GM12878 (cell line): ENCODE measurements around the gene PDCD11.
"Not testable (repeated sequence)": the region's sequence is repeated elsewhere in the genome, so short reads cannot be mapped to it uniquely, and the experiment has no call there.

Experiments
- ATF2 ChIP-seq: IDR thresholded peaks from 2 replicates; pipeline ENCODE4 v1.6.1; 2012; ENCODE audit warnings: low read length, inconsistent platforms
- ATF3 ChIP-seq: IDR thresholded peaks from 2 replicates; pipeline ENCODE4 v1.6.1; 2011; ENCODE audit warnings: low read depth, mild to moderate bottlenecking, low read length, moderate library complexity, borderline replicate concordance; ENCODE audit errors: extremely low read depth
- BACH1 ChIP-seq: fragments of 450-650 bp; IDR thresholded peaks from 2 replicates; pipeline ENCODE4 v1.6.1; 2017; ENCODE audit warnings: mild to moderate bottlenecking, borderline replicate concordance
- CHD4 ChIP-seq: fragments of 200-600 bp; sonication (generic); IDR thresholded peaks from 2 replicates; pipeline ENCODE4 v1.6.1; 2016; ENCODE audit warnings: mild to moderate bottlenecking
- CTCF ChIP-seq, 3 experiments: IDR thresholded peaks in 2 of 3; conservative IDR thresholded peaks in 1 of 3; 2 replicates each; pipeline ENCODE4 v1.5.1; 2011; ENCODE audit warnings: low read depth in 3 of 3, low read length in 3 of 3, mild to moderate bottlenecking in 3 of 3, control low read depth in 2 of 3, moderate library complexity in 2 of 3, inconsistent platforms in 1 of 3, mixed read lengths in 1 of 3; ENCODE audit not compliant: control insufficient read depth in 2 of 3, insufficient read depth in 1 of 3; ENCODE audit errors: extremely low read depth in 1 of 3
- EZH2 ChIP-seq: IDR thresholded peaks from 2 replicates; pipeline ENCODE4 v1.6.1; 2012; ENCODE audit warnings: low read depth, mild to moderate bottlenecking, control low read depth, inconsistent platforms, low read length, borderline replicate concordance; ENCODE audit not compliant: control insufficient read depth
- FOXK2 ChIP-seq: fragments of 450-650 bp; IDR thresholded peaks from 2 replicates; pipeline ENCODE4 v1.6.1; 2017; ENCODE audit warnings: mild to moderate bottlenecking, moderate library complexity
- MYC ChIP-seq: IDR thresholded peaks from 2 replicates; pipeline ENCODE4 v1.6.1; 2011; ENCODE audit warnings: mild to moderate bottlenecking, low read length, moderate library complexity, inconsistent platforms; ENCODE audit not compliant: insufficient read depth, insufficient replicate concordance, insufficient read length, severe bottlenecking
- POLR2A ChIP-seq: IDR thresholded peaks from 2 replicates; pipeline ENCODE4 v1.6.1; 2011; ENCODE audit warnings: low read depth, mild to moderate bottlenecking, low read length
- POLR2AphosphoS5 ChIP-seq: IDR thresholded peaks from 2 replicates; pipeline ENCODE4 v1.6.1; 2011; ENCODE audit warnings: mild to moderate bottlenecking, low read length, inconsistent platforms
- RAD21 ChIP-seq: IDR thresholded peaks from 2 replicates; pipeline ENCODE4 v1.6.1; 2011; ENCODE audit warnings: mild to moderate bottlenecking, low read depth, low read length, moderate library complexity; ENCODE audit not compliant: insufficient read depth
- SP1 ChIP-seq: IDR thresholded peaks from one replicate; pipeline ENCODE4 v1.6.1; 2011; ENCODE audit warnings: low read depth, low read length
- USF2 ChIP-seq: IDR thresholded peaks from 2 replicates; pipeline ENCODE4 v1.6.1; 2011; ENCODE audit warnings: low read depth, low read length, improper control_type of control experiment, borderline replicate concordance
- ZZZ3 ChIP-seq: IDR thresholded peaks from 2 replicates; pipeline ENCODE4 v1.6.1; 2011; ENCODE audit warnings: low read depth; ENCODE audit not compliant: control insufficient read depth, insufficient read length

GRCh38 chr10:103486635-103487409 is 90.4 kb downstream of the PDCD11 start:
- TF ChIP-seq POLR2A; FOXK2; EZH2; CTCF (IDR thresholded peaks at IDR 0.05 in 2 of 3, conservative IDR thresholded peaks at IDR 0.05 in 1 of 3; ENCODE audit: control insufficient read depth in 2 of 3, extremely low read depth in 1 of 3, insufficient read depth in 1 of 3, low read depth in 3 of 3, low read length in 3 of 3); USF2; MYC; POLR2AphosphoS5; ATF3; RAD21; SP1; BACH1; ZZZ3; ATF2; CHD4: not testable (repeated sequence)
